Activated CD4-positive, CD25-positive, alpha-beta regulatory T cell treated with anti-CD3 and anti-CD28 coated beads, Interleukin-2, amount 50 U/mL, for 72 hours (primary cell): Measurements from ENCODE around the gene C12orf43.

Experiments
- DNase-seq: peaks from one replicate; pipeline ENCODE4 v3.0.0; 2021

Gene C12orf43

GRCh38 chr12:120972870-120973543 is 43.3 kb downstream of the C12orf43 start:
- DNase-seq, result no peak

GRCh38 chr12:120971299-120972180 is 44.7 kb downstream of the C12orf43 start:
- no peak for DNase-seq

- no peak for DNase-seq
These were observed 46.0 kb downstream of the C12orf43 start for GRCh38 chr12:120970310-120970709.

DNA sequence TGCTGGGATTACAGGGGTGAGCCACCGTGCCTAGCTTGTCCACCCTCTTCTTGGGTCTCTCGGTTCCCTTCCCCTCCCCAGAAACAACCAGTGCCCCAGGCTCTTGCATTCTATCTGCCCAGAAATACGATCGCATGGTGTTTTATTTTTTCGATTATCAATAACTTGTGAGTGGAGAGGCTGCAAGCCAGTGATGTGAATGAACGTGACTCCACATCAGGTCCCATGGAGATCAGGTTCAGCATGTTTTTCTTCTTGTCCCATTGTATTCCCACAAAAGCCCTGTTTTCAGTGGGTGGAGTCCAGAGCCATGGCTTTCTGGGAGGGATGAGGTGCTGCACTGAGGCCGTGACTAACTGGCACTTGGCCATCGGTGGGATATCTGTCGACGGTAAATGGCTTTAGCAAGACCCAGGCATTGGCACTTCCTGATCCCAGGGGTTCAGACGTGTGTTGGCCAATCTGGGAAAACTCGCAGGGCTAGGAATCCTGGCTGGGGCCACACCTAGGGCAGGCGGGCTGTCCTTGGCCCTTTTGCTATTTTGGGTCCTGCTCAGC is 50.7 kb downstream of the C12orf43 start:
- DNase-seq, result no peak

- DNase-seq, result no peak
These were observed 52.0 kb downstream of the C12orf43 start for GRCh38 chr12:120964298-120964697.

- DNase-seq, result no peak
These were observed 53.7 kb downstream of the C12orf43 start for GRCh38 chr12:120962532-120963020.

GRCh38 chr12:120961604-120962531 is 54.4 kb downstream of the C12orf43 start:
- DNase-seq, result no peak

DNA sequence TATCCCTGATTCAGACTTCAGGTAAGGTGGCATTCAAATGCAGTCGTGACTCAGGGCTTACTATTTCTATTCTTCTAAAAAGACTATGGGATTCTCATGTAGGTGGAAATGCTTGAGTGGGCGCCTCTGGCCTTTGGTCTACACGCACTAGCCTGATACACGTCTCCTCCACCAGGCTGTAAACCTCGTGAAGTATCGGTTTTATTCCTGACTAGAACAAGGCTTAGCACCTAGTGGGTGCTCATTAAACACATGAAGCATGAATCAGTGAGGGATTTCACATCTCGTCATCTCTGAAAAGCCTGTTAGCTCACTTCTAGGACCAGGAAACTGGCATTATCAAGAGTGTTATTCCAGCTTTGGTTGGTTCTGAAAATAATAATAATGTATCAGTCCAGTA is 55.6 kb downstream of the C12orf43 start:
- no peak for DNase-seq

GRCh38 chr12:120959111-120959878 is 57.0 kb downstream of the C12orf43 start:
- DNase-seq, result no peak

- DNase-seq, result no peak
These were observed 59.5 kb downstream of the C12orf43 start for GRCh38 chr12:120956579-120957300.

DNA sequence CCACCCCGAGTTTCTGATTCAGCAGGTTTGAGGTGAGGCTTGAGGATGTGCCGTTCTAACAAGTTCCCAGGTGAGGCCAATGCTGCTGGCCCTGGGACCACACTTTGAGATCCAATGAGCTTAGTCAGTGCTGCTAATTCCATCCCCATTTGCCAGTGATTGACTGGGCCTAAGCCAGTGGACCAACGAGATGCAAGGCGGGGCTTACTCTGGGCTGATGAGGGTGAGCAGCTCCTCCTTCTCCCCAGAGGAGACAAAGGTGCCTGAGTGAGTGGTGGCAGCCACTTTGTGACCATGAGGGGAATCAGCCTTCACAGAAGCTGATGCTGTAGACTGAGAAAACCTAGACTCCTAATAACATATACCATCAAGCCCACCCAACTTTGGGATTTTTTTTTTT is 61.1 kb downstream of the C12orf43 start:
- DNase-seq, result no peak

DNA sequence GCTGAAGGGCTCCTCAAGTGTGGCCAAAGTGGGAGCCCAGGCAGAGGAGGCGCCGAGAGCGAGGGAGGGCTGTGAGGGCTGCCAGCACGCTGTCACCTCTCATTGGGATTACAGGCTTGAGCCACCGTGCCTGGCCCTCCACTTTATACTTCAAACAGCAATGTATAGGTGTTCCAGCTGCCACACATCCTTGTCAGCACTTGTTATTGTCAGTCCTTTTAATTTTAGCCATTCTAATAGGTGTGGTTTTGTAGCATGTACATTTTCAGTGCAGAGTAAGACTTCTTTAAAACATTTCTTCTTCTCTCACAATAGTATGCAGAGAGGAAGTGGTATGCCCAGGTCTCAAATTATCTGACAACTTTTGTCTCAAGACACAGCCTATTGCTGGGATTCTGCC is 65.5 kb downstream of the C12orf43 start:
- DNase-seq, result no peak
